Measurements from ENCODE around the gene PGBD4.

- TF ChIP-seq CTCF (IDR thresholded peaks at IDR 0.05), result peak in 8 of 12 donors; percentile 28 to 46 (median 44)
- TF ChIP-seq POLR2A (IDR thresholded peaks at IDR 0.05), result no peak
These were observed 8.1 kb downstream of the PGBD4 start for GRCh38 chr15:34109797-34110663.
